ENCODE measurements around the gene SLC16A7.

SLC16A7 gene

GRCh38 chr12:59632408-59632807, 36.6 kb downstream of the SLC16A7 start:
- DNase-seq (ENCODE audit: extremely low spot score), result no peak
- no peak for TF ChIP-seq FOXM1 (IDR thresholded peaks at IDR 0.05; ENCODE audit: borderline replicate concordance)
- TF ChIP-seq L3MBTL2 (conservative IDR thresholded peaks at IDR 0.05), result no peak
- TF ChIP-seq PKNOX1 (IDR thresholded peaks at IDR 0.05), result no peak
- no peak for TF ChIP-seq ELF4 (IDR thresholded peaks at IDR 0.05)
- TF ChIP-seq BHLHE40 (IDR thresholded peaks at IDR 0.05; ENCODE audit: borderline replicate concordance), result no peak
- TF ChIP-seq SUZ12 (IDR thresholded peaks at IDR 0.05), result no peak
- TF ChIP-seq NFRKB (IDR thresholded peaks at IDR 0.05), result no peak
- no peak for TF ChIP-seq SP1 (IDR thresholded peaks at IDR 0.05)
- no peak for TF ChIP-seq FOXA1 (IDR thresholded peaks at IDR 0.05)
- no peak for TF ChIP-seq ZNF384 (IDR thresholded peaks at IDR 0.05)
- no peak for TF ChIP-seq TARDBP (IDR thresholded peaks at IDR 0.05)
- TF ChIP-seq LEF1 (IDR thresholded peaks at IDR 0.05; ENCODE audit: borderline replicate concordance), result no peak
- no peak for TF ChIP-seq ARNT (IDR thresholded peaks at IDR 0.05)
- TF ChIP-seq FOXK2 (IDR thresholded peaks at IDR 0.05), result no peak
- no peak for TF ChIP-seq CTBP1 (IDR thresholded peaks at IDR 0.05; ENCODE audit: borderline replicate concordance)
- TF ChIP-seq HDGF (IDR thresholded peaks at IDR 0.05; ENCODE audit: borderline replicate concordance), result no peak
- POLR2A ChIA-PET, result no interaction called here
- CTCF ChIA-PET, result no interaction called here

- no peak for DNase-seq (ENCODE audit: extremely low spot score)
- TF ChIP-seq SUZ12 (IDR thresholded peaks at IDR 0.05) (no peak), FOXK2 (IDR thresholded peaks at IDR 0.05) (no peak), PKNOX1 (IDR thresholded peaks at IDR 0.05) (no peak), TARDBP (IDR thresholded peaks at IDR 0.05) (no peak), FOXA1 (IDR thresholded peaks at IDR 0.05) (no peak), LEF1 (IDR thresholded peaks at IDR 0.05; ENCODE audit: borderline replicate concordance) (no peak), HDGF (IDR thresholded peaks at IDR 0.05; ENCODE audit: borderline replicate concordance) (no peak), NFRKB (IDR thresholded peaks at IDR 0.05) (no peak), ZNF384 (IDR thresholded peaks at IDR 0.05) (no peak), L3MBTL2 (conservative IDR thresholded peaks at IDR 0.05) (no peak), SP1 (IDR thresholded peaks at IDR 0.05) (no peak), CTBP1 (IDR thresholded peaks at IDR 0.05; ENCODE audit: borderline replicate concordance) (no peak), ARNT (IDR thresholded peaks at IDR 0.05) (no peak), ELF4 (IDR thresholded peaks at IDR 0.05) (no peak), BHLHE40 (IDR thresholded peaks at IDR 0.05; ENCODE audit: borderline replicate concordance) (no peak), FOXM1 (IDR thresholded peaks at IDR 0.05; ENCODE audit: borderline replicate concordance) (no peak)
- POLR2A ChIA-PET, result no interaction called here
- CTCF ChIA-PET, result no interaction called here
Observed at GRCh38 chr12:59634254-59634653, 38.4 kb downstream of the SLC16A7 start.

GRCh38 chr12:59636945-59637691, 41.3 kb downstream of the SLC16A7 start:
- POLR2A ChIA-PET, result no interaction called here
- no peak for TF ChIP-seq PKNOX1 (IDR thresholded peaks at IDR 0.05)
- no peak for TF ChIP-seq BHLHE40 (IDR thresholded peaks at IDR 0.05; ENCODE audit: borderline replicate concordance)
- TF ChIP-seq ELF4 (IDR thresholded peaks at IDR 0.05), result no peak
- no peak for TF ChIP-seq SUZ12 (IDR thresholded peaks at IDR 0.05)
- no peak for TF ChIP-seq CTBP1 (IDR thresholded peaks at IDR 0.05; ENCODE audit: borderline replicate concordance)
- TF ChIP-seq FOXA1 (IDR thresholded peaks at IDR 0.05), result no peak
- TF ChIP-seq ARNT (IDR thresholded peaks at IDR 0.05), result no peak
- no peak for TF ChIP-seq NFRKB (IDR thresholded peaks at IDR 0.05)
- TF ChIP-seq L3MBTL2 (conservative IDR thresholded peaks at IDR 0.05), result no peak
- no peak for DNase-seq (ENCODE audit: extremely low spot score)
- CTCF ChIA-PET, result no interaction called here

GRCh38 chr12:59637692-59638070, 41.9 kb downstream of the SLC16A7 start:
- TF ChIP-seq HDGF (IDR thresholded peaks at IDR 0.05; ENCODE audit: borderline replicate concordance) (no peak), FOXK2 (IDR thresholded peaks at IDR 0.05) (no peak), NFRKB (IDR thresholded peaks at IDR 0.05) (no peak), FOXM1 (IDR thresholded peaks at IDR 0.05; ENCODE audit: borderline replicate concordance) (no peak), PKNOX1 (IDR thresholded peaks at IDR 0.05) (no peak), LEF1 (IDR thresholded peaks at IDR 0.05; ENCODE audit: borderline replicate concordance) (no peak), ARNT (IDR thresholded peaks at IDR 0.05) (no peak), ZNF384 (IDR thresholded peaks at IDR 0.05) (no peak), ELF4 (IDR thresholded peaks at IDR 0.05) (no peak), CTBP1 (IDR thresholded peaks at IDR 0.05; ENCODE audit: borderline replicate concordance) (no peak), SUZ12 (IDR thresholded peaks at IDR 0.05) (no peak), FOXA1 (IDR thresholded peaks at IDR 0.05) (no peak)
- no peak for DNase-seq (ENCODE audit: extremely low spot score)
- CTCF ChIA-PET, result no interaction called here
- POLR2A ChIA-PET, result no interaction called here

- TF ChIP-seq FOXA1 (IDR thresholded peaks at IDR 0.05), result no peak
- TF ChIP-seq L3MBTL2 (conservative IDR thresholded peaks at IDR 0.05), result no peak
- no peak for TF ChIP-seq FOXM1 (IDR thresholded peaks at IDR 0.05; ENCODE audit: borderline replicate concordance)
- no peak for TF ChIP-seq LEF1 (IDR thresholded peaks at IDR 0.05; ENCODE audit: borderline replicate concordance)
- TF ChIP-seq FOXK2 (IDR thresholded peaks at IDR 0.05), result no peak
- no peak for TF ChIP-seq ARNT (IDR thresholded peaks at IDR 0.05)
- no peak for TF ChIP-seq CTBP1 (IDR thresholded peaks at IDR 0.05; ENCODE audit: borderline replicate concordance)
- no peak for TF ChIP-seq ZNF384 (IDR thresholded peaks at IDR 0.05)
- TF ChIP-seq NFRKB (IDR thresholded peaks at IDR 0.05), result no peak
- TF ChIP-seq HDGF (IDR thresholded peaks at IDR 0.05; ENCODE audit: borderline replicate concordance), result no peak
- no peak for TF ChIP-seq PKNOX1 (IDR thresholded peaks at IDR 0.05)
- ChIA-PET CTCF (no interaction called here), POLR2A (no interaction called here)
- DNase-seq (ENCODE audit: extremely low spot score), result no peak
Observed at GRCh38 chr12:59643550-59643949, 47.7 kb downstream of the SLC16A7 start.

Measured in HEK293T (cell line).